K562 (cell line): ENCODE measurements around the gene CMBL. TPM values are rescaled to one million over a fixed set of nuclear protein-coding genes. Genes with fewer than 3 reads are reported as not detected.

Experiments
- E2F3 ChIP-seq: fragments of 250-450 bp; sonication (Bioruptor Pico); IDR thresholded peaks from 2 replicates; pipeline ENCODE4 v1.4.0; 2020; ENCODE audit warnings: mild to moderate bottlenecking
- GABPB1 ChIP-seq: sonication (generic); formaldehyde crosslinking; IDR thresholded peaks from 2 replicates; pipeline ENCODE4 v1.8.0; 2022; ENCODE audit warnings: mild to moderate bottlenecking, missing genetic modification reagents
- HDAC2 ChIP-seq: fragments of 450-650 bp; IDR thresholded peaks from 2 replicates; pipeline ENCODE4 v1.6.1; 2016; ENCODE audit warnings: mild to moderate bottlenecking
- HEY1 ChIP-seq: fragments of 250-450 bp; sonication (Bioruptor Pico); IDR thresholded peaks from 2 replicates; pipeline ENCODE4 v1.5.0; 2020; ENCODE audit warnings: mild to moderate bottlenecking, moderate library complexity, borderline replicate concordance
- KDM1A ChIP-seq, 2 experiments: fragments of 450-650 bp; IDR thresholded peaks; 2 replicates each; pipeline ENCODE4 v1.6.1; 2016; ENCODE audit warnings: mild to moderate bottlenecking in 2 of 2
- MEF2A ChIP-seq: IDR thresholded peaks from 2 replicates; pipeline ENCODE4 v1.6.1; 2011; ENCODE audit warnings: low read depth, mild to moderate bottlenecking, low read length, moderate library complexity; ENCODE audit not compliant: control insufficient read depth
- PHF8 ChIP-seq: fragments of 200-600 bp; sonication (generic); IDR thresholded peaks from 2 replicates; pipeline ENCODE4 v1.6.1; 2012; ENCODE audit warnings: mixed run types, mild to moderate bottlenecking, inconsistent platforms, low read length, moderate library complexity, borderline replicate concordance
- SAP30 ChIP-seq: fragments of 200-600 bp; sonication (generic); IDR thresholded peaks from 2 replicates; pipeline ENCODE4 v1.6.1; 2012; ENCODE audit warnings: borderline replicate concordance, low read depth, mild to moderate bottlenecking, moderate library complexity, low read length, control low read depth, inconsistent platforms; ENCODE audit not compliant: insufficient read depth, poor library complexity, severe bottlenecking
- SUPT5H ChIP-seq: fragments of 450-650 bp; IDR thresholded peaks from 2 replicates; pipeline ENCODE4 v1.6.1; 2016
- TAF1 ChIP-seq: IDR thresholded peaks from 2 replicates; pipeline ENCODE4 v1.6.1; 2011; ENCODE audit warnings: mild to moderate bottlenecking, low read length, moderate library complexity; ENCODE audit not compliant: insufficient read depth, control insufficient read depth, severe bottlenecking; ENCODE audit errors: extremely low read depth
- TOE1 ChIP-seq, 2 experiments: fragments of 450-650 bp in 1 of 2; sonication (generic) in 1 of 2; formaldehyde crosslinking in 1 of 2; IDR thresholded peaks; 2 replicates each; pipeline versions ENCODE4 v1.7.1 to v1.8.0; 2016 to 2022; ENCODE audit warnings: borderline replicate concordance in 2 of 2, mild to moderate bottlenecking in 2 of 2, antibody characterized with exemption in 1 of 2, inconsistent platforms in 1 of 2, low read depth in 1 of 2, missing genetic modification reagents in 1 of 2, moderate library complexity in 1 of 2
- ZBTB1 ChIP-seq: sonication (generic); formaldehyde crosslinking; IDR thresholded peaks from 2 replicates; pipeline ENCODE4 v1.8.1; 2023; ENCODE audit warnings: missing genetic modification reagents, low read depth, mild to moderate bottlenecking, borderline replicate concordance
- ZBTB40 ChIP-seq, 2 experiments: fragments of 450-650 bp in 1 of 2; sonication (generic) in 1 of 2; formaldehyde crosslinking in 1 of 2; IDR thresholded peaks; 2 replicates each; pipeline versions ENCODE4 v1.7.1 to v1.9.0; 2016 to 2022; ENCODE audit warnings: inconsistent platforms in 1 of 2, mild to moderate bottlenecking in 1 of 2, missing genetic modification reagents in 1 of 2
- ZNF174 ChIP-seq: fragments of 250-450 bp; sonication (Bioruptor Pico); IDR thresholded peaks from 2 replicates; pipeline ENCODE4 v1.4.0; 2020; ENCODE audit warnings: mild to moderate bottlenecking
- ZNF766 ChIP-seq: fragments of 200-800 bp; sonication (Bioruptor generic); conservative IDR thresholded peaks from 2 replicates; pipeline ENCODE4 v1.6.1; 2016; ENCODE audit warnings: missing genetic modification characterization, missing compliant biosample characterization
- polyA plus RNA-seq, 8 experiments: library from polyadenylated mRNA; depleted of rRNA in 4 of 8; stranded (reverse) in 5 of 8; unstranded in 3 of 8; fragments of >200 nt; fragmentation: Nextera tagmentation in 2 of 8; fragmentation: Illumina TruSeq in 1 of 8; extraction: Ambion mirVana in 2 of 8; extraction: Trizol in 1 of 8; gene quantifications; 2 replicates each; pipeline versions ENCODE4 v1.2.1 to v1.2.3, GENCODE V29; 2011 to 2014; ENCODE audit warnings: inconsistent platforms in 1 of 8, missing spikeins in 1 of 8
- total RNA-seq, 7 experiments: library from RNA; depleted of rRNA in 6 of 7; stranded (reverse); fragments of >200 nt in 6 of 7; fragmentation: Illumina TruSeq in 2 of 7; extraction: Trizol in 2 of 7; gene quantifications; 2 replicates each; pipeline versions ENCODE4 v1.2.1 to v1.2.3, GENCODE V29; 2011 to 2021; ENCODE audit warnings: low replicate concordance in 1 of 7

Gene CMBL
- total and polyA plus RNA-seq, 9 of the 15 experiments (the other 6 are each of a cell fraction or from before 2014, with no cell fraction given): 22.6 to 192 (median 71.1) TPM

DNA sequence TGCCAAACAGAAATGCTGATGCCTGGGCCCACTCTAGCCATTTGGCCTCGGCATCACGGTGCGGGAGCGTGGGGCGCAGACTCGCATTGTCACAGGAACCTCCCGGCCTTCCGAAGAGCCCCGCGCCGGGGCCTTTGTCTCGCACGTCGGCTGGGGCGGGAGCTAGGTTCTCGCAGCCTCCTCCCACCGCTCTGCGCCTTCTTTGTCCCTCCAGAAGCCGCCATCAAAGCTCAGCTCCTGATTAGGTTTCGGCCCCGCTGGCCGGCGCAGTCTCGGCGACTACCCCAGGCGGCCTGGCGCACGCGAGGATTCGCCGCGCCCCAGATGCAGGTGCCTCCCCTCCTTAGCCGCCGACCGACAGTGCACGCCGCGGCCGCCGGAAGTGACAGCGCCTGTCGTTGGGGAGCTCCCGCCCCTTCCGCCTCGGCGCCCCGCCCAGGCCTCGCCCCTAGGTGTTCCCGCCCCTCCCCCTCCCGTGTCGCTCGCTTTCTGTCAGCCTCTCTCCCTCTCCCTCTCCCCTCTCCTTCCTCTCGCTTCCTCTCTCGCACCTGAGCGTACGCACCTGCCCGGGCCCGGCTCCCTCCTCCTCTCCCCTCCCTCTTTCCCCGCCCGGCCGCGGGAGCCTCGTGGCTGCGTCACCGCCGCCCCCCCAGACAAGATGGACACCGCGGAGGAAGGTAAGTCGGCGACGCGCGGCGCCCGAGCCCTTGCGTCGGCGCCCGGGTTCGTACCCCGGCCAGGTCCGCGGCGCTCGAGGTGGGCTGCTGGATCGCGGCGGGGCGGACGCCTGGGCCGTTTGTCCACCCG lies 45.7 kb upstream of the CMBL start, which contains the start of gene MARCHF6 (continued):
- TF ChIP-seq ZBTB40 (IDR thresholded peaks at IDR 0.05): peak; percentile 96
- no peak for TF ChIP-seq ZBTB40 (CRISPR knock-in tag; IDR thresholded peaks at IDR 0.05)
- TF ChIP-seq TOE1 (IDR thresholded peaks at IDR 0.05; ENCODE audit: borderline replicate concordance): peak; percentile 74; the same call in 1 of the 2 replicates
- TF ChIP-seq TOE1 (CRISPR knock-in tag; IDR thresholded peaks at IDR 0.05; ENCODE audit: borderline replicate concordance, low read depth): peak; percentile 57; the same call in 1 of the 2 replicates
- TF ChIP-seq SAP30: peak; percentile 78
- peak; percentile 97 for TF ChIP-seq TAF1
- TF ChIP-seq GABPB1 (CRISPR knock-in tag): peak; percentile 95
- peak; percentile 97 for TF ChIP-seq SUPT5H
- TF ChIP-seq ZNF174: no peak
- TF ChIP-seq E2F3 (CRISPR knock-in tag): peak; percentile 82
- TF ChIP-seq HDAC2: peak; percentile 67; the same call in 1 of the 2 replicates
- TF ChIP-seq MEF2A: no peak
- TF ChIP-seq HEY1: no peak
- TF ChIP-seq PHF8: peak; percentile 96; the same call in 1 of the 2 replicates
- no peak; the same call in 1 of the 2 replicates for TF ChIP-seq ZNF766
- TF ChIP-seq ZBTB1 (CRISPR knock-in tag): peak; percentile 40; the same call in 1 of the 2 replicates
- TF ChIP-seq KDM1A (IDR thresholded peaks at IDR 0.05): peak in 1 of 2 experiments; percentile 30; a peak in 1 of 4 replicates
